NCI-H1436 treated with DMSO at 0.1 percent for 48 hours (cell line): ENCODE measurements around the gene AP1B1.

Experiments
- DNase-seq: peaks from one replicate; lab custom pipeline; 2025; lab: John Stamatoyannopoulos, UW

Gene AP1B1

DNA sequence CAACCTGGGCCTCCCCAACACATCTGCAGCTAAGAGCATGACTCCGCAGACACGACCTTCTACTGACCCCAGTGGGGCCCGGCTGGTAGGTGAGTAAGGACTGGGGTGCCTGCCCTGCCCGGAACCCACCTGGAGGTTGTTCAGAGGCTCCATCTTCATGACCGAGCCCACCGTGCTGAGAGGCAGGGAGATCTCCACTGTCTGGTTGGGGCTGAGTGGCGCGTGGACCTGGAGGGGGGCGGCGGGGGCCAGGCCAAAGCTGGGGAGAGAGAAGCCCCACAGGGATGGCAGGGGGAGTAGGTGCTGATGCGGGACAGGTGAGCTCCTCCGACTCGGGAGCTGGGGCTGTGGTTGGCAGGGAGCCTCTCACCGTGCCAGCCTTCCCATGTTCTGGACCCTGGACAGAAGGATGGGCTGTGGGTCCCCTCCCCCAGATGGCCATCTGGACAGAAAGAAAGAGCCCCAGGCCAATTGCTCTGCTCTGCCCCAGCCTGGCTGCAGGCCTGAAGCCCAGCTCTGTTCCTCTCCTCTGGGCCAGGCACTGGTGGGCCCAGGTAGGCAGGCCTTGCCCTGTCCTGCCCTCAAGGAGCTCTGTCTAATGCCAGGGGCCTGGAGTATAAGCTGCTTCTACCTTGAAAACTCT, 56.6 kb downstream of the AP1B1 start:
- DNase-seq = no peak

DNA sequence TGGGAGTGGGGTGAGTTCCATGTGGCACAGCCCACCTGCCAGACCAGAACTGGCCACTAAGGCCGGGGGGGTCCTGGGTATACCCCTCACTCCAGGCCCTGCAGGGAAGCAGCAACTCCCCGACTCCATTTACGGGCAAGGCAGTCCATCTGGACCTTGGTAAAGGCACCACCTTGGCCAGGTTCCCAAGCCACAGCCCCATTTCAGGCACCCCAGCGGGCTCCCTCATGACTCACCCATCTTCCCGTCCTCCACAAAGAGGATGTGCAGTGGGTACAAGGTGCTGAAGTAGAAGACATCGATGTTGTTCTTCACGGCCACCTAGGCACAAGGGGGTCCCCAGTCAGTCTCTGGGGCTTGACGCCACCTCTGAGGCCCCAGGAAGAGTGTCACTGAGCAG, 57.2 kb downstream of the AP1B1 start:
- no peak for DNase-seq

DNA sequence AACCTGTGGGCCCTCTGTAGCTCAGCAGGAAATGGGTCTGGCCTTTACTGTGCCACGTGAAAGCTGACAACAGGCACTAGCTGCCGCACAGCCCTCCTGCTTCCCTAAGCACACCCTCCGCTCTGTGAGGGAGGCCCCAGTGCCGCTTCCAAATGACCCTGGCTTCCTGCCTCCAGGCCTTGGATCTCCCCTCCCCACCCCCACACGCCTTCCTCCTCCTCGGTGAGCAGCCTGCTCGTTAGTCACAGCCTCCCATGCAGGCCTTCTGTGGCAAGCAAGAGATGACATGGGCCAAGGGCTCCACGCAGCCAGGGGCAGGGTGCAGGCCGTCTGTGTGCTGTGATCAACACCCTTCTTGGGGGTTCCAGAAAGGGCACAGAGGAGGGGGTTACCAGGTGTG, 57.6 kb downstream of the AP1B1 start:
- no peak for DNase-seq

DNA sequence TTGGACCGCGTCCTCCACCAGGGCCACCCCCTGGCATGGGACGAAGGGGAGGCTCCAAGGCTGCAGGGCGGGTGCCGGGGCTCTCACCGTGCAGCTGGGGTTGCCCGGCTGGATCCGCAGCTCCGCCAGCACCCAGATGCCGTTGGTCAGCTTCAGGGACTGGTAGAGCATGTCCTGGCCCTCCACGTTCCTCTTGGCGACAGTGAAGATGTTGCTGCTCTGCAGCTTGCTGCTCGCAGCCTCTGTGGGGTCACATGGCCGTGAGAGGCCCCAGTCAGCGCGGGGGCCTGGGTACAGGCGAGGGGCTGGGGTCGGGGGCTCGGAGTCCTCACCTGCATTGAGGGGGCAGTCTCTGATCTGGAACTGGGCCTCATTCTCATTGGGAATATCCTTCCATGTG, 58.1 kb downstream of the AP1B1 start:
- no peak for DNase-seq

DNA sequence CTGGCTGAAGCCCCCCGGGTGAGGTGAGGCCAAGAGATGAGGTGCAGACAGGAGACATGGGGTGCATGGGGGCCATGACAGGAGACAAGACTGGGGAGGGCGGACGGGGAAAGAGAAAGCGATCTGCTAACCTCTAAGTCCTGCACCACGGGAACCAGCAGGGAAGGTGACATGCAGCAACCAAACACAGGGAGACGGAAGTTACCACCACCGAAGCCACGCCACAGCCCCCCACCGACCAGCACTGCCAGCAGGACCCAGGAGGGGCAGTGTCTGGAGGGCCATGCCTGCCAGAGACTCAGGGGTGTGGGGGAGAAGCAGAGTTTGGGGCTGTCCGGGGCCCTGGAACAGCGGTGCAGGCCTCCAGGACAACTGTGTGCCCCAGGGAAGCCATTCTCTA, 58.8 kb downstream of the AP1B1 start:
- DNase-seq = no peak

DNA sequence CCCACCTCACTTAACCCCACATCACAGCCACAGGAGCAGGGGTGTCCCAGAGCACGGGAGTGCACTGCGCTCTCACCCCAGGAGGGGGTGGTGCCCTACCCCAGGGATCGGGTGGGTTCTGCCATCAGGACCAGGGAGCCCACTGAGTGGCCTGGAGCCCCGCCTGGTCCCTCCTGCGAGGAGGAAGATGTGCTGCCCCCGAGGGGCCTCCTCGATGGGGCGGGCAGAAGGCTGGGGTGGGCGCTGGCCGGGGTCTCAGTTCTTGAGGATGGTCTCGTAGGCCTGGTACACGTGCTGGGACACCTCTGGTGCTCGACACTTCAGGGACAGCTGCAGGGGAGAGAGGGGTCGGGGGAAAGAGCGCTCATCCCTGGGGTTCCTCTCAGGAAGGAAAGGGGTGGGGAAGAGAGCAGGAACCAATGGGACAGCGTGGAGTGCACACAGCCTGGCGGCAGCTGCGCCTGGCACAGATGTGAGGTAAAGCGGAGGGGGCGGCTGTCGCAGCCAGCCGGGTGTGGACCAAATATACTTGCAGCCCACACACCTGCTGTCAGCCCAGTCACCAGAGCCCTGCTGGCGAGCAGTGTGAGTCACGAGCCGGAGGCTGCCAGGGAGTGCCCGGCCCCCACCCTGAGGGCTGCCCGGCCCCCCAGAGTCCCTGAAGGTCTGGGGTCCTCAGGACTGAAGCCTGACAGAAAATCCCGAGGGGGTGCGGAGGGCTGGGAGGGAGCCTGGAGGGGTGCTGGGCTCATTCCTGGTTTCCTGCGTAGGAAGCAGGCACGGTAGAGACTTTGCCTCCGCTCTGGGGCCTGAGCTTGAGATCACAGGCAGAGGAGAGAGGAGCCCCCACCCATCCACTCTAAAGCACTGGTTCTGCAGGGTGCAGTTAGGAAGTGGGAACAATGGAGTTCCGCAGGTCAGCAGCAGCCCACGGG, 59.5 kb downstream of the AP1B1 start:
- no peak for DNase-seq

DNA sequence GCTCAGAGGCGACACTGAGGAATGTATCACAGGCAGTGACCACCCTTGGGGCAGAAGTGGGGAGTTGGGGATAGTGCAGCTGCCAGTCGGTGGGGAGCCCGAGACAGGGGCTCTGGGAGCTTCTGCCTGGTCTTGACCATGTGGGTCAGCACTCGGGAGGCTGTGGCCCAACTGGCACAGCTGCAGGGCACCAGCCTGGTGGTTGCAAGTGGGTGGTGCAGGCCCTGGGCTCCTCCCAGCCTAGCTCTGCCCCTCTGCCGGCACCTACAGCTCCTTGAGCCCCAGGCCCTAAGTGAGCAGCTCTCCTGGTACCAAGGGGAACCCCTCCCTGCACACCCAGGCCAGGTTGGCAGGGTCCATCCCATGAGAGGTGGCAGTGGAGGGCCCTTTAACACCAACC, 60.3 kb downstream of the AP1B1 start:
- DNase-seq = no peak

DNA sequence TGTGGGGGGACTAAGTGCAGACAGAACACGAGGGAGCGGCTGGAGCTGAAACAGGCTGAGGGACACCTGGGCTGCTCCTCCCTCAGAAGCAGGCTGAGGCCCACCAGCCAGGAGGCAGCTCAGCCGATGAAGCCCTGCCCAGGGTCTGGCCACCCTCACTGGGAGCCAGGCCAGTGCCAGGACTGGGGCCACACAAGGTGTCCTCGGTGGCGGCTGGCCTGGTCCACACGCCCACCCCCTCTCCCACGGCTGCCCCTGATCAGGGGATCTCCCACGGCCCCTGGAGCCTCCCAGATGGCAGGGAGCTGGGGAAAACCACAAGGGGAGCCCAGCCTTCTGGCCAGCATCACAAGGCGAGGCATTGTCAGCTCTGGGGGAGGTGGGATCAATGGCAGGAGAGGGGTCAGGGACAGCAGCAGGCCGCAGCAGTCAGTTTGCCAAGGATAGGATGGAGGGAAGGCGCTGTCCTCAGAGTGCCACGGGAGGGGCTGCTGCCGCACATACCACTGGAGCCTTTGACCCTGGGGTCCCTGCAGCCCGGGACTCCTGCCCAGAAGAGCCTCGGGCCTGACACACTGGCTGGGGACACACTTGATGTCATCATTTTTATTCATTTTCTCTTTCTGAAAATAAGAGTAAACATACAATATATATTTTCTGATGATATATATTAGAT, 61.1 kb downstream of the AP1B1 start:
- no peak for DNase-seq

DNA sequence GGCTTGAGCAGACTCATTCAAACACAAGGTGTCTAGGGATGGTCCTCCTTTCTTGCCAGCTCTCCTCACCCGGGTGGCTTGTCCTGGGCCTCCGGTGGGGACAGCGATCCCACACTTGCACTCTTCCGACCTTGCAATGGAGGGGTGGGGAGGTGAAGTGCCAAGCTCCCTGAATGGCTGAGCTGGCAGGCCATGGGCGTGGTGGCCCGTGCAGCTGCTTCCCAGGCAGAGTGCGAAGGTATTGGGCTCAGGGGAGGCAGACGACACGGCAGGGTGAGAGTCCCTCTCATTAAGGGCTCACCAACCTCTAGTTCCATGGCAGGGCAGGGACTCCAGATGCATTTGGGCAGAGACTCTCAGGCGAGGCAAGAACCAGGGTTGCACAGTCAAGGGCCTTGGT, 61.9 kb downstream of the AP1B1 start:
- no peak for DNase-seq

DNA sequence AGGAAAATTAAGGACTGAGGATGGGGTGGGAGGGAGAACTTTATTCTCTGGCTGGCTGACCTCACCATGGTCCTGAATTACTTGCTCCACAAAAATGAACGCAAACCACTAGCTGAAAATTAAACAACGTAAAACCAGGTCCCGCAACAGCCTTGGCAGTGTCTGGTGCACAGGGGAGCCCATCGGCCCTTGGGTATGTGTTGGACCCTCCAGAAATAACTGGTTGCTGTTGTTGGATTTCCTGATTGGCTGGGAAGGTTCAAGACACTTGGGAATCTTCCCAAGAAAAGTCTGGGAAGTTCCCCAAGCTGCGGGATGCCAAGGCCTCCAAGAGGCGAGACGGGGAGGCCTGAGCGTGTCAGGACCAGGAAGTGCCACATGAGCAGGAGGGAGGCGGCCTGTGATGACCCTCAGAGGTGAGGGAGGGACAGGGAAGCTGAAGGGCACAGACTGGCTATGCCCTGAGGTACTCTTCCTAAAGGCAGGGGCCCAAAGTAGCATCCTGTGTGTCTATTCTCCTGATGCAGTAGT, 62.5 kb downstream of the AP1B1 start:
- no peak for DNase-seq

DNA sequence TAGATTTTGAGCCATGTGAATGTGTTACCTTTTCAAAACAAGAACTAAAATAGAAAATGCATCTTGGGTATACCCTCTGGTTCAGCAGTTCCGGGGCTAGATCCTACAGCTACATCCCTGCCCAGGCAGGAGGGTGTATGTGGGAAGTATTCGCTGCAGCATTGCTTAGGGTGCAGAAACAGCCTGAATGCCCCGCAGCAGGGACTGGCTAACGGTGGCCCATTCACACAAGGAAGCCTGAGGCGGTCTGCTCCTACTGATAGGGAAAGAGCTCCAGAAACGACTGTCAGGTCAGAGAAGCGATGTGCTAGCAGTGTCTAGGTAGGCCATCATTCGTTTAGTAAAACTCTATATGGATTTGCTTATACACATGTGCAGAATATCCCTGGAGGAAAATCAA, 63.0 kb downstream of the AP1B1 start:
- DNase-seq = no peak

DNA sequence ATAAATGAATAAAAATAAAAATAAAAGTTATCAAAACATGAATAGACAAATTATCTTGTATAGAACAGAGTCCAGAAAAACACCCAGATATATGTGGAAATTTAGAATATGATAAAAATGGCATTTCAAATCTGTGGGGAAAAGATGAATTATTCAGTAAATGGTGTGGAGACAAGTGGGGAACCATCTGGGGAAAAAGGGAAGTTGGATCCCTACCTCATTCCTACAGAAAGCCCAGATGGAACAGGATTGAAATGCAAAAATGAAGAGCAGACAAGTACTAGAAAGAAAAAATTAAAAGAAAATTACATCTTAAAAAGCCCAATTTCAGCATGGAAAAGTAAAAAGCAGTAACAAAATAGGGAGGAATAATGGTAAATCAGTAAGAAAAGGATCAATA, 64.7 kb downstream of the AP1B1 start:
- no peak for DNase-seq

DNA sequence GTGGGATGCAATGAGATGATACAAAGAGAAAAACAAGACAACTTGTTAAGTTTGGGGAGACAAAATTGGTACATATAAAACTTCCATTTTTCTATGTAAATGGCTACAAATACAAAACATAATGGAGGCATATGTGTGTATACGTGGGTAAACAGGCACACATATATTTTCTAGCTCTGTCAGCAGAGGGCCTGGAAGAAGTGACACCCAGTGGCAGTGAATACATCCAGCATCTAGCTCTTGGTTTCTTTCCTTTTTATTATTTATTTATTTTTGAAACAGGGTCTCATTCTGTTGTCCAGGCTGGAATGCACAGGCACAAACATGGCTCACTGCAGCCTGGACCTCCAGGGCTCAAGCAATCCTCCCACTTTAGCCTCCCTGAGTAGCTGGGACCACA, 67.8 kb downstream of the AP1B1 start:
- DNase-seq = no peak

DNA sequence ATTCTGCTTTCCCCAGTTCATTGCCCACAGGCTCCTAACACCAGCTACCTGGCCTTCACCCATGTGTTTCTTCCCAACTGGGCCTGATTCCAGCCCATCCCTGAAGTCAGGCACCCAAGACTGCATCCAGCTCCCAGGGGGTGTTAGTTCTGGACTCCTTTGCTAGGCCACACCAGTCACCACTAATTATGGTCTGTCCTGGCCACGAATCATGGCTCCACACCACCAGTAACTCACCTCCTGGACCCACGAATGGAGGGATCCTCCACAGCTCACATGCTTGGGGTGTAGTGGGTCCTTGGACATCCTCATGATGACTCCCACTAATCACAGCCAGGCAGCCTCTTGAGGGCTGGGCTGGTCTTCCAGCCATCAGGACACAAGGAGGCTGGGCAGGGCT, 69.3 kb downstream of the AP1B1 start:
- DNase-seq = no peak

DNA sequence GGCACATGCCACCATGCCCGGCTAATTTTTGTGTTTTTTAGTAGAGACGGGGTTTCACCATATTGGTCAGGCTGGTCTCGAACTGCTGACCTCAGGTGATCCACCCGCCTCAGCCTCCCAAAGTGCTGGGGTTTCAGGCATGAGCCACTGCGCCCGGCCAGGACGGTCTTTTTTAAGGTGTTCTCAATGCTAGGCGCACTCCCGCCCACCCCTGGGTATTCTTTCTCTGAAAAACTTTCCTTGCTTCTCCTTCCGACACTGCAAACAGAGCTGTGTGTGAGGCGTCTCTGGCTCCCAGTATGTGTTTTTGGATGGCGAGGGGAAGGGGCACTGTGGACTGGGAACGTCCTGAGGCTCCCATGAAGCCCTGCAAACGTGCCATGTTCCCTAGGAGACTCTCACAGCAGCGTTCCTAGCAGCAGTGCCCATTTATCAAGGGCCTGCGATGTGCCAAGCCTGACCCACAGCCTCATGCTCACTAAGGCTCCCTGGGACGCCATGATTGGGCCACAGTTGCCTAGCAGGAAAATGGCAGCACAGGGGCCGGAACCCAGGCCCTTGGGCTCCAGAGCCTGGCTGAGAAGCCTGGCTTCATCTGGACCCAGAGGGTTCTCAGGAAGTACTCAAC, 70.4 kb downstream of the AP1B1 start:
- DNase-seq = no peak

DNA sequence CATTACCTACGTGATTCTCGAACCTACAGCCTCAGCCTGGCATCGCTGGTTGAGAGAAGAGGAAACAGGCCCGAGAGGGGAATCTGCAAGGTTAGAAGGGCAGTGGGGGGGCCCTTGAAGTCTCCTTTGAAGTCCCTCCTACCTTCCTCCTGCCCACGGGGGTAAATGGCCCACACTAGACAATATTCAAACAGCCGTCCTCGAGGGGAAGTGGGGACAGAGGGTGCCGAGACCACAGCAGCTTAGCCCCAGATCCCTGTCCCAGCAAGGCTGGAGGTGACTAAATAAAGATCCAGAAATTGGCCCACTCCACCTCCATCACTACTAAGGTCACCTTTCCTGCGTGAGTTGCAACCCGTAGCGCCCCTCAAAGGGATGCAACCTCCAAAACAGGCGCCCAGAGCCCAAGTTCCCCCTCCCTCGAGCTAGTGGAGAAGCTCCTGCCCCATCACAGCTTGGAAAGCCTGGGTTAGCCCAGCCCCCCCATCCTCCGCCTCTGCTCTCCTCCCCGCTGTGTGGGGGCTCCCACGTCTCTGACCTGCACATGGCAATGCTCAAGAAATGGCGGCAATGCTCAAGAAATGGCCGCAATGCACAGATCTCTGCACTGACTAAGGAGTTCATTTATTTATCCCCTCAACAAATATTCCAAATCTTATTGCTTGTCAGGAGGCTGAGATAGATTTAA, 72.1 kb downstream of the AP1B1 start:
- no peak for DNase-seq

DNA sequence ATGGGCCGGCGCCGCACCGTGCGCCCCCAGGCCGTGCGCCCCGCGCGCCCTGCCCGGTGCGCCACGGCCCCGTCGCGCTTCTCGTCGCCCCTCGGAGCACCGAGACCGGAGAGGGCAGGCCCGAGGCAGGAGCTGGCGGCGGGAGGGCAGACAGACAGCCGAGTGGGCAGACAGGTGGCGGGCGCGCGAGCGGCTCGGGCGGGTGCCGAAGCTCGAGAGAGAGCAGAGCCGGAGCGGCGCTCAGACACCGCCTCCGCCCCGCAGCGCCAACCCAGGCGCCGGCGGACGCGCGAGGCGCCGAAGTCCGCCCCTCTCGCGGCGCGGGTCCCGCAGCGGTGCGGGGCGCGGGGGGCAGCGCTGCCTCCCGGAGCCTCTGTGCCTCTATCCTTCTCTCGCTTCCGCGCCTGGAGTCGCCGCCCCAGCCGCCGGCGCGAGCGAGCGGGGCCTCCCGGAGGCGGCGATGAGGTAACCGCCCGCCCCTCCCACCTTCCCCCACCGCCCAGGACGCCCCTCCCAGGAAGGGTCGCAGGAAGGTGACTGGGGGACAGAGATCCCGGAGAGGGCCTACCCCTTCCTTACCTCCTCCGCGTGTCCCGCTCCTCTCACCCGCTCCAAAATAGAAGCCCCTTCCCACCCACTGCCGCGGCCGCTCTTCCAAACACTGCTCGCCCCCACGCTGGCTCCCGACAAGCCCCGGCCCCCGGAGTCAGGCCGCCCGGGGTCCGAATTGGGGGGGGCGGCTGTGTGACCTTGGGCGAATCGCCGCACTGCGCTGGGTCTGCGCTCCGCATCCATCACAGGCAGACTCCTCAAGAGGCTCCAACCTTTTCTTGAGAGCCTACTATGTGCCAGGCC, 72.9 kb downstream of the AP1B1 start, which contains the start of gene RASL10A:
RASL10A (minus strand) TSS at position 412 of the 855 bp plus-strand sequence. CDS start 451 bp downstream, outside the sequence.
- DNase-seq = no peak

DNA sequence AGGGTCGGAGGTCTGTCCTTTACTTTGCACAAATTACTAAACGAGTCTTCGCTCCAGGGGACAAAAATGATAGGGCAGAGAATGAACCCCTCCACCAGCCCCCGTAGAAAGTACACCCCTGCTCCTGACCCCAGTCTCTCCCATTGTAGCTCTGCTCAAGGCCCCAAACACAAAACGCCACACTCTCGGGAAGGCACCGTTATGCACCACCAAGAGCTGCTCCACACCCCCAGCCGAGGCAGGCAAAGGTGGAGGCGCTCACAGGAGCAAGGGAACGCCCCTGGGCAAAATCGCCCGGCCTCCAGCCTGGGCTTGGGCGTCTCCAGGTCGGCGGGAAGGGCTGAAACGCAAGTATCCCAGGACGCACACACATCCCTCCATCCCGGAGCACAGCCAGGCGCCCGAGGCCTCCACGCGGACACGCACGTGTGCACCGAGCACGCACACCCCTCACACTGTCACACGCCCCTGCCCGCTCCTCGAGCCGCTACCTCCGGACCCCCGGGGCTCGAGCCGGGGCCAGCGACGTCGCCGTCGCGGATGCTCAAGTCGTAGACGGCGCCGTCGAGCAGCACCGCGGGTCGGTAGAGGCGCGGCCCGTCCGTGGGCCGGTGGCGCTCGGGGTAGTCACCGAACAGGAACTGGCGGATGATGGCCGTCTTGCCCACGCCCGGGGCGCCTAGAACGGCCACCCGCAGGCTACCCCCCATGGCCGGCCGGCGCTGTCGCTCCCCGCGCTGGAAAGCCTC, 73.7 kb downstream of the AP1B1 start:
- DNase-seq = no peak

DNA sequence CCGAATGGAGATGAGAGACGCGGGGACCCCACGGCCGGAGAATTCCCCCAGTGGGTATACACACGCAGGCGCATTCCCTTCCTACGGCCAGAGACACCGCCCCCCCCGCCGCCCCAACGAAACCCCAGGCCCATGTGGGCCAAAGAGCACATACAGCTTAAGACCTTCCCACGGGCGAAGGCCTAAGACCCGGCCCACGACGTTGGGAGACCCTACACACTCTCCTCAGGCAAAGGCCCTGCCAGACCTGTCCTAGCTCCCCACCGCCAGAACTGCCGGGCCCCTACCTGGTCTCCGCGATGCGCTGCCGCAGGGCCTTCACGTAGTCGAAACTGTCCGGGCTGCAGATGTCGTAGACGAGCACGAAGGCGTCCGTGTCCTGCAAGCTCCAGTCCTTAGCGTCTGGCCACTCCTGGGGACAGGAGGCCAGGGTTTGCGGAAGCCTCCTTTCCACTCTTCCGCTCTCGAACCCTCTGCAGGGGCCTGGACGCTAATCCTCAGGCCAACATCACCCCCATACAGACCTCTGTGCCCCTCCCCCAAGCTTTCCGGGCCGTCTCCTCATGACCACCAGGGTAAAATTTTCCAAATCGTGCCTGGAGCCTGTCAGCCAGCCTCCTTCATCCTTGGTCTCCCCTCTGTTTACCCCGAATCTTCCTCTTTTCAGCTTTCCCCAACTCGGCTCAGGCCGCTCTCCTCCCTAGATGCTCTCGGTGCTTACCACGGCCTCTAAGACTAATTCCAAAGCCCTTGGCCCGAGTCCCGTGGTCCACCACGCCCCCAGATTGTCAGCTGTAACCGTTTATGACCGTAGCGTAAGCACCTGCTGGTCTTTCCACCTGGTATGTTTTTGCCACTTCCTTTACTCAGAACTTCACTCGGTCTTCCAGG, 74.5 kb downstream of the AP1B1 start:
- no peak for DNase-seq
